Neural cell (in vitro differentiated cells): Measurements from ENCODE around the gene TNS1.

ENCODE experiments used
- EP300 ChIP-seq: fragments of 450-650 bp; conservative IDR thresholded peaks from 2 replicates; pipeline ENCODE4 v1.6.1; 2014; ENCODE audit warnings: antibody characterized with exemption, mild to moderate bottlenecking, moderate library complexity; ENCODE audit not compliant: poor library complexity, severe bottlenecking
- EZH2 ChIP-seq: fragments of 200-600, 300-800 bp; shearing (Covaris generic), sonication (generic); IDR thresholded peaks from 2 replicates; pipeline ENCODE4 v1.6.1; 2014; ENCODE audit warnings: antibody characterized with exemption, low read length, borderline replicate concordance, mild to moderate bottlenecking; ENCODE audit not compliant: insufficient read depth, poor library complexity, severe bottlenecking
- TF ChIP-seq, protein P1 (sequence below): fragments of 450-650 bp; IDR thresholded peaks from 2 replicates; pipeline ENCODE4 v1.5.1; 2014; ENCODE audit warnings: antibody characterized with exemption, mild to moderate bottlenecking, moderate library complexity; ENCODE audit not compliant: poor library complexity, severe bottlenecking
- TF ChIP-seq, protein P2 (sequence below): IDR thresholded peaks from 2 replicates; pipeline ENCODE4 v1.6.1; 2012; ENCODE audit warnings: borderline replicate concordance

DNA sequence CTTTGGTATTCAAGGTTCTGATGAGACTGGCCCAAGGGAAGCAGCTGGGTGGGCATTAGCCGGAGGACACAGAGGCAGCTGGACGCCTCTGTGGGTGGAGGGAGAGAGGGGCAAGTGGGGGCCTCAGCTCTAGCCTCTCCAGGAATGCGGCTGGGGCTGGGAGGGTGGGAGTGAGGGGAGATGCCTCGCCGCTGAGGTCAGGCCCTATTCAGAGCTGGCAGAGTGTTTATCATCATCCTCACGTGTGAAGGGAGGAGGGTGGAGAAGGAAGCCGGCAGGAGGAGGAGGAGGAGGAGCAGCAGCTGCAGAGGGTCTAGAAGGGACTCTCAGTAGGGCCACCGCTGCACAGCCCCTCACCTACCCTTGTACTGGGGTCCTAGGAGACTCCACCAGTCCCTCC is 43.1 kb downstream of the TNS1 start:
- TF ChIP-seq, protein P1, sequence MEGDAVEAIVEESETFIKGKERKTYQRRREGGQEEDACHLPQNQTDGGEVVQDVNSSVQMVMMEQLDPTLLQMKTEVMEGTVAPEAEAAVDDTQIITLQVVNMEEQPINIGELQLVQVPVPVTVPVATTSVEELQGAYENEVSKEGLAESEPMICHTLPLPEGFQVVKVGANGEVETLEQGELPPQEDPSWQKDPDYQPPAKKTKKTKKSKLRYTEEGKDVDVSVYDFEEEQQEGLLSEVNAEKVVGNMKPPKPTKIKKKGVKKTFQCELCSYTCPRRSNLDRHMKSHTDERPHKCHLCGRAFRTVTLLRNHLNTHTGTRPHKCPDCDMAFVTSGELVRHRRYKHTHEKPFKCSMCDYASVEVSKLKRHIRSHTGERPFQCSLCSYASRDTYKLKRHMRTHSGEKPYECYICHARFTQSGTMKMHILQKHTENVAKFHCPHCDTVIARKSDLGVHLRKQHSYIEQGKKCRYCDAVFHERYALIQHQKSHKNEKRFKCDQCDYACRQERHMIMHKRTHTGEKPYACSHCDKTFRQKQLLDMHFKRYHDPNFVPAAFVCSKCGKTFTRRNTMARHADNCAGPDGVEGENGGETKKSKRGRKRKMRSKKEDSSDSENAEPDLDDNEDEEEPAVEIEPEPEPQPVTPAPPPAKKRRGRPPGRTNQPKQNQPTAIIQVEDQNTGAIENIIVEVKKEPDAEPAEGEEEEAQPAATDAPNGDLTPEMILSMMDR: no peak
- TF ChIP-seq, protein P2, sequence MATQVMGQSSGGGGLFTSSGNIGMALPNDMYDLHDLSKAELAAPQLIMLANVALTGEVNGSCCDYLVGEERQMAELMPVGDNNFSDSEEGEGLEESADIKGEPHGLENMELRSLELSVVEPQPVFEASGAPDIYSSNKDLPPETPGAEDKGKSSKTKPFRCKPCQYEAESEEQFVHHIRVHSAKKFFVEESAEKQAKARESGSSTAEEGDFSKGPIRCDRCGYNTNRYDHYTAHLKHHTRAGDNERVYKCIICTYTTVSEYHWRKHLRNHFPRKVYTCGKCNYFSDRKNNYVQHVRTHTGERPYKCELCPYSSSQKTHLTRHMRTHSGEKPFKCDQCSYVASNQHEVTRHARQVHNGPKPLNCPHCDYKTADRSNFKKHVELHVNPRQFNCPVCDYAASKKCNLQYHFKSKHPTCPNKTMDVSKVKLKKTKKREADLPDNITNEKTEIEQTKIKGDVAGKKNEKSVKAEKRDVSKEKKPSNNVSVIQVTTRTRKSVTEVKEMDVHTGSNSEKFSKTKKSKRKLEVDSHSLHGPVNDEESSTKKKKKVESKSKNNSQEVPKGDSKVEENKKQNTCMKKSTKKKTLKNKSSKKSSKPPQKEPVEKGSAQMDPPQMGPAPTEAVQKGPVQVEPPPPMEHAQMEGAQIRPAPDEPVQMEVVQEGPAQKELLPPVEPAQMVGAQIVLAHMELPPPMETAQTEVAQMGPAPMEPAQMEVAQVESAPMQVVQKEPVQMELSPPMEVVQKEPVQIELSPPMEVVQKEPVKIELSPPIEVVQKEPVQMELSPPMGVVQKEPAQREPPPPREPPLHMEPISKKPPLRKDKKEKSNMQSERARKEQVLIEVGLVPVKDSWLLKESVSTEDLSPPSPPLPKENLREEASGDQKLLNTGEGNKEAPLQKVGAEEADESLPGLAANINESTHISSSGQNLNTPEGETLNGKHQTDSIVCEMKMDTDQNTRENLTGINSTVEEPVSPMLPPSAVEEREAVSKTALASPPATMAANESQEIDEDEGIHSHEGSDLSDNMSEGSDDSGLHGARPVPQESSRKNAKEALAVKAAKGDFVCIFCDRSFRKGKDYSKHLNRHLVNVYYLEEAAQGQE: no peak
- TF ChIP-seq EZH2: no peak
- no peak for TF ChIP-seq EP300
